ENCODE measurements around the gene TMA7. TPM values are rescaled to one million over a fixed set of nuclear protein-coding genes. Genes with fewer than 3 reads are reported as not detected.
"Not testable (repeated sequence)": the region's sequence is repeated elsewhere in the genome, so short reads cannot be mapped to it uniquely, and the experiment has no call there.

The TMA7 gene
- polyA plus RNA-seq, 2 of the 4 experiments (the other 2 are of a cell fraction): 303 to 417 TPM

GRCh38 chr3:48478626-48479555 is 38.8 kb downstream of the TMA7 start:
- H3K4me1 ChIP-seq: peaks cover 2% of the 10 kb centered on the region
- H3K4me2 ChIP-seq: no peak overlapping the region
- TF ChIP-seq POLR2AphosphoS2 (conservative IDR thresholded peaks at IDR 0.05; ENCODE audit: low read length) (no peak), NFE2L2 (conservative IDR thresholded peaks at IDR 0.05; ENCODE audit: low read length) (no peak), MAZ (IDR thresholded peaks at IDR 0.05; ENCODE audit: borderline replicate concordance, low read depth, low read length) (no peak), POLR2A (IDR thresholded peaks at IDR 0.05; ENCODE audit: low read length) (no peak), MAFK (IDR thresholded peaks at IDR 0.05; ENCODE audit: partially characterized antibody) (no peak), ESRRA (IDR thresholded peaks at IDR 0.05; ENCODE audit: borderline replicate concordance, low read length) (no peak), RFX5 (IDR thresholded peaks at IDR 0.05) (no peak), MYC (IDR thresholded peaks at IDR 0.05; ENCODE audit: borderline replicate concordance, low read length) (no peak), GATA3 (IDR thresholded peaks at IDR 0.05; ENCODE audit: borderline replicate concordance) (no peak), ZSCAN20 (CRISPR knock-in tag; IDR thresholded peaks at IDR 0.05) (no peak), HOXB13 (CRISPR knock-in tag; IDR thresholded peaks at IDR 0.05; ENCODE audit: low read depth) (no peak), HDAC2 (IDR thresholded peaks at IDR 0.05) (no peak), HEYL (CRISPR knock-in tag; IDR thresholded peaks at IDR 0.05) (no peak), BHLHE40 (IDR thresholded peaks at IDR 0.05; ENCODE audit: low read depth, low read length) (no peak)
- TF ChIP-seq, protein P1, sequence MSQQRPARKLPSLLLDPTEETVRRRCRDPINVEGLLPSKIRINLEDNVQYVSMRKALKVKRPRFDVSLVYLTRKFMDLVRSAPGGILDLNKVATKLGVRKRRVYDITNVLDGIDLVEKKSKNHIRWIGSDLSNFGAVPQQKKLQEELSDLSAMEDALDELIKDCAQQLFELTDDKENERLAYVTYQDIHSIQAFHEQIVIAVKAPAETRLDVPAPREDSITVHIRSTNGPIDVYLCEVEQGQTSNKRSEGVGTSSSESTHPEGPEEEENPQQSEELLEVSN (IDR thresholded peaks at IDR 0.05; ENCODE audit: borderline replicate concordance, low read depth): no peak
- TF ChIP-seq, protein P2, sequence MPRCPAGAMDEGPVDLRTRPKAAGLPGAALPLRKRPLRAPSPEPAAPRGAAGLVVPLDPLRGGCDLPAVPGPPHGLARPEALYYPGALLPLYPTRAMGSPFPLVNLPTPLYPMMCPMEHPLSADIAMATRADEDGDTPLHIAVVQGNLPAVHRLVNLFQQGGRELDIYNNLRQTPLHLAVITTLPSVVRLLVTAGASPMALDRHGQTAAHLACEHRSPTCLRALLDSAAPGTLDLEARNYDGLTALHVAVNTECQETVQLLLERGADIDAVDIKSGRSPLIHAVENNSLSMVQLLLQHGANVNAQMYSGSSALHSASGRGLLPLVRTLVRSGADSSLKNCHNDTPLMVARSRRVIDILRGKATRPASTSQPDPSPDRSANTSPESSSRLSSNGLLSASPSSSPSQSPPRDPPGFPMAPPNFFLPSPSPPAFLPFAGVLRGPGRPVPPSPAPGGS (IDR thresholded peaks at IDR 0.05): no peak
- ATAC-seq (no peak), FAIRE-seq (no peak), DNase-seq (ENCODE audit: low read depth in 1 of 2, low spot score in 1 of 2) (no peak)
- CTCF ChIA-PET: no interaction called here
- H3K9me3 ChIP-seq: no peaks in the 10 kb centered on the region
- POLR2A ChIA-PET: no interaction called here
- H3K4me3 ChIP-seq: no peak overlapping the region
- 91% methylated on average over 9 of the region's 19 CpGs for WGBS (ENCODE audit: missing lambda C conversion rate)
- H3K27ac ChIP-seq: no peak overlapping the region

DNA sequence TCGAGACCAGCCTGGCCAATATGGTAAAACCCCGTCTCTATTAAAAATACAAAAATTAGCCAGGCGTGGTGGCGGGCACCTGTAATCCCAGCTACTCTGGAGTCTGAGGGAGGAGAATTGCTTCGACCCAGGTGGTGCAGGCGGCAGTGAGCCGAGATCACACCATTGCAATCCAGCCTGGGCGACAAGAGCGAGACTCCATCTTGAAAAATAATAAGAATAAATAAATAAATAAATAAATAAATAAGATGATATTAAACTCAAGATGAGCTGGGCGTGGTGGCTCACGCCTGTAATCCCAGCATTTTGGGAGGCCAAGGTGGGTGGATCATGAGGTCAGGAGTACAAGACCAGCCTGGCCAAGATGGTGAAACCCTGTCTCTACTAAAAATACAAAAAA is 40.8 kb downstream of the TMA7 start:
- FAIRE-seq; H3K9me3 ChIP-seq; H3K4me2 ChIP-seq; POLR2A ChIA-PET; DNase-seq (ENCODE audit: low read depth in 1 of 2, low spot score in 1 of 2); H3K4me1 ChIP-seq; H3K4me3 ChIP-seq; ATAC-seq; H3K27ac ChIP-seq; CTCF ChIA-PET: not testable (repeated sequence)
- 94% methylated on average over 11 of the region's 11 CpGs for WGBS (ENCODE audit: missing lambda C conversion rate)

GRCh38 chr3:48482822-48483221 is 42.8 kb downstream of the TMA7 start:
- POLR2A ChIA-PET; DNase-seq (ENCODE audit: low read depth in 1 of 2, low spot score in 1 of 2); H3K4me2 ChIP-seq; H3K27ac ChIP-seq; ATAC-seq; H3K4me1 ChIP-seq; FAIRE-seq; H3K9me3 ChIP-seq; H3K4me3 ChIP-seq; CTCF ChIA-PET: not testable (repeated sequence)
- 73% methylated on average over 6 of the region's 6 CpGs for WGBS (ENCODE audit: missing lambda C conversion rate)

DNA sequence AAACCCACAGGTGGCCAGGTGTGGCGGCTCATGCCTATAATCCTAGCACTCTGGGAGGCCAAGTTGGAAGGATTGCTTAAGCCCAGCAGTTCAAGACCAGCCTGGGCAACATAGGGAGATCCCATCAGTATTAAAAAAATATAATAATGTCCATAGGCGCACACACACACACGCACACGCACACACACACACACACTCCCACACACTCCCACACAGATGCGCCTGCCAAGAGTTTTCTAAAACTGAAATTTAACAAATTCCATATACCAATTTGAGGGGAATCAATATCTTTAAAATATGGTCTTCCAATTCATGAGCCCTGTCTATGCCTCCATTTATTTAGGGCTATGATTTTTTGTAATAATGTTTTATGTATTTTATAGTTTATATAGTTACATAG is 46.9 kb downstream of the TMA7 start:
- ChIA-PET CTCF (no interaction called here), POLR2A (no interaction called here)
- Histone ChIP-seq H3K27ac (no peak overlapping the region), H3K4me3 (no peak overlapping the region), H3K4me2 (no peak overlapping the region), H3K4me1 (no peaks in the 10 kb centered on the region), H3K9me3 (no peaks in the 10 kb centered on the region)
- no peak for DNase-seq (ENCODE audit: low read depth in 1 of 2, low spot score in 1 of 2)
- WGBS (ENCODE audit: missing lambda C conversion rate): 96% methylated on average over 5 of the region's 5 CpGs
- no peak for TF ChIP-seq TFCP2L1 (CRISPR knock-in tag; IDR thresholded peaks at IDR 0.05)
- TF ChIP-seq FOSB (CRISPR knock-in tag; IDR thresholded peaks at IDR 0.05): no peak
- TF ChIP-seq, protein P3, sequence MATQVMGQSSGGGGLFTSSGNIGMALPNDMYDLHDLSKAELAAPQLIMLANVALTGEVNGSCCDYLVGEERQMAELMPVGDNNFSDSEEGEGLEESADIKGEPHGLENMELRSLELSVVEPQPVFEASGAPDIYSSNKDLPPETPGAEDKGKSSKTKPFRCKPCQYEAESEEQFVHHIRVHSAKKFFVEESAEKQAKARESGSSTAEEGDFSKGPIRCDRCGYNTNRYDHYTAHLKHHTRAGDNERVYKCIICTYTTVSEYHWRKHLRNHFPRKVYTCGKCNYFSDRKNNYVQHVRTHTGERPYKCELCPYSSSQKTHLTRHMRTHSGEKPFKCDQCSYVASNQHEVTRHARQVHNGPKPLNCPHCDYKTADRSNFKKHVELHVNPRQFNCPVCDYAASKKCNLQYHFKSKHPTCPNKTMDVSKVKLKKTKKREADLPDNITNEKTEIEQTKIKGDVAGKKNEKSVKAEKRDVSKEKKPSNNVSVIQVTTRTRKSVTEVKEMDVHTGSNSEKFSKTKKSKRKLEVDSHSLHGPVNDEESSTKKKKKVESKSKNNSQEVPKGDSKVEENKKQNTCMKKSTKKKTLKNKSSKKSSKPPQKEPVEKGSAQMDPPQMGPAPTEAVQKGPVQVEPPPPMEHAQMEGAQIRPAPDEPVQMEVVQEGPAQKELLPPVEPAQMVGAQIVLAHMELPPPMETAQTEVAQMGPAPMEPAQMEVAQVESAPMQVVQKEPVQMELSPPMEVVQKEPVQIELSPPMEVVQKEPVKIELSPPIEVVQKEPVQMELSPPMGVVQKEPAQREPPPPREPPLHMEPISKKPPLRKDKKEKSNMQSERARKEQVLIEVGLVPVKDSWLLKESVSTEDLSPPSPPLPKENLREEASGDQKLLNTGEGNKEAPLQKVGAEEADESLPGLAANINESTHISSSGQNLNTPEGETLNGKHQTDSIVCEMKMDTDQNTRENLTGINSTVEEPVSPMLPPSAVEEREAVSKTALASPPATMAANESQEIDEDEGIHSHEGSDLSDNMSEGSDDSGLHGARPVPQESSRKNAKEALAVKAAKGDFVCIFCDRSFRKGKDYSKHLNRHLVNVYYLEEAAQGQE (IDR thresholded peaks at IDR 0.05): no peak
- TF ChIP-seq ZC3H11A (IDR thresholded peaks at IDR 0.05): no peak
- no peak for TF ChIP-seq ZFP36 (IDR thresholded peaks at IDR 0.05; ENCODE audit: borderline replicate concordance, partially characterized antibody)
- TF ChIP-seq, protein P4, sequence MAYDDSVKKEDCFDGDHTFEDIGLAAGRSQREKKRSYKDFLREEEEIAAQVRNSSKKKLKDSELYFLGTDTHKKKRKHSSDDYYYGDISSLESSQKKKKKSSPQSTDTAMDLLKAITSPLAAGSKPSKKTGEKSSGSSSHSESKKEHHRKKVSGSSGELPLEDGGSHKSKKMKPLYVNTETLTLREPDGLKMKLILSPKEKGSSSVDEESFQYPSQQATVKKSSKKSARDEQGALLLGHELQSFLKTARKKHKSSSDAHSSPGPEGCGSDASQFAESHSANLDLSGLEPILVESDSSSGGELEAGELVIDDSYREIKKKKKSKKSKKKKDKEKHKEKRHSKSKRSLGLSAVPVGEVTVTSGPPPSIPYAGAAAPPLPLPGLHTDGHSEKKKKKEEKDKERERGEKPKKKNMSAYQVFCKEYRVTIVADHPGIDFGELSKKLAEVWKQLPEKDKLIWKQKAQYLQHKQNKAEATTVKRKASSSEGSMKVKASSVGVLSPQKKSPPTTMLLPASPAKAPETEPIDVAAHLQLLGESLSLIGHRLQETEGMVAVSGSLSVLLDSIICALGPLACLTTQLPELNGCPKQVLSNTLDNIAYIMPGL (CRISPR knock-in tag; IDR thresholded peaks at IDR 0.05; ENCODE audit: borderline replicate concordance): no peak
- no peak for TF ChIP-seq BHLHE40 (IDR thresholded peaks at IDR 0.05; ENCODE audit: low read depth, low read length)
- TF ChIP-seq, protein P1 (IDR thresholded peaks at IDR 0.05; ENCODE audit: borderline replicate concordance, low read depth): no peak
- FAIRE-seq: no peak
- no peak for ATAC-seq
